Calu3 (cell line): ENCODE data around the gene ZG16. TPM values are rescaled to one million over a fixed set of nuclear protein-coding genes. Genes with fewer than 3 reads are reported as not detected.

ENCODE experiments used
- BruUV-seq: library from RNA; stranded (reverse); fragments of 400-500 nt; replicated peaks from 2 replicates; lab custom pipeline; 2021; lab: Mats Ljungman, UMichigan
- CTCF ChIA-PET: fragments of 300-600 bp; sonication (Branson Sonifier 250); formaldehyde crosslinking; loops from one replicate; lab custom pipeline; 2022; ENCODE audit warnings: antibody characterized with exemption; lab: Charles Lee
- DNase-seq: peaks from one replicate; pipeline ENCODE4 v3.0.0; 2022
- H3K27ac Mint-ChIP-seq: one replicate; pipeline ENCODE4 v1.8.0; 2022; ENCODE audit warnings: mixed read lengths; ENCODE audit not compliant: unreplicated experiment
- H3K27me3 Mint-ChIP-seq: one replicate; pipeline ENCODE4 v1.8.0; 2022; ENCODE audit warnings: mixed read lengths; ENCODE audit not compliant: unreplicated experiment
- H3K36me3 Mint-ChIP-seq: one replicate; pipeline ENCODE4 v1.8.0; 2022; ENCODE audit warnings: mild to moderate bottlenecking, moderate library complexity, mixed read lengths; ENCODE audit not compliant: insufficient read depth, unreplicated experiment
- H3K4me1 Mint-ChIP-seq: one replicate; pipeline ENCODE4 v1.8.0; 2022; ENCODE audit warnings: mild to moderate bottlenecking, low read depth, mixed read lengths; ENCODE audit not compliant: unreplicated experiment
- H3K4me3 Mint-ChIP-seq: one replicate; pipeline ENCODE4 v1.8.0; 2022; ENCODE audit warnings: mild to moderate bottlenecking, low read depth, moderate library complexity, mixed read lengths; ENCODE audit not compliant: unreplicated experiment
- H3K9me3 Mint-ChIP-seq: one replicate; pipeline ENCODE4 v1.8.0; 2022; ENCODE audit warnings: low read depth, mixed read lengths; ENCODE audit not compliant: unreplicated experiment
- CTCF ChIP-seq: fragments of 200-600 bp; IDR thresholded peaks from one replicate; pipeline ENCODE4 v1.8.0; 2022; ENCODE audit warnings: antibody characterized with exemption; ENCODE audit not compliant: unreplicated experiment
- intact Hi-C: fragments of 100-400 bp; cut with micrococcal nuclease; formaldehyde crosslinking; loops from one replicate; pipeline ENCODE4 v1.10.0; 2022; ENCODE audit not compliant: unreplicated experiment
- total RNA-seq: library from RNA; stranded (reverse); gene quantifications from 2 replicates; pipeline ENCODE4 v1.2.3, GENCODE V29; 2022

The ZG16 gene
- total RNA-seq, 1 experiment from 2014 or later, result not detected

DNA sequence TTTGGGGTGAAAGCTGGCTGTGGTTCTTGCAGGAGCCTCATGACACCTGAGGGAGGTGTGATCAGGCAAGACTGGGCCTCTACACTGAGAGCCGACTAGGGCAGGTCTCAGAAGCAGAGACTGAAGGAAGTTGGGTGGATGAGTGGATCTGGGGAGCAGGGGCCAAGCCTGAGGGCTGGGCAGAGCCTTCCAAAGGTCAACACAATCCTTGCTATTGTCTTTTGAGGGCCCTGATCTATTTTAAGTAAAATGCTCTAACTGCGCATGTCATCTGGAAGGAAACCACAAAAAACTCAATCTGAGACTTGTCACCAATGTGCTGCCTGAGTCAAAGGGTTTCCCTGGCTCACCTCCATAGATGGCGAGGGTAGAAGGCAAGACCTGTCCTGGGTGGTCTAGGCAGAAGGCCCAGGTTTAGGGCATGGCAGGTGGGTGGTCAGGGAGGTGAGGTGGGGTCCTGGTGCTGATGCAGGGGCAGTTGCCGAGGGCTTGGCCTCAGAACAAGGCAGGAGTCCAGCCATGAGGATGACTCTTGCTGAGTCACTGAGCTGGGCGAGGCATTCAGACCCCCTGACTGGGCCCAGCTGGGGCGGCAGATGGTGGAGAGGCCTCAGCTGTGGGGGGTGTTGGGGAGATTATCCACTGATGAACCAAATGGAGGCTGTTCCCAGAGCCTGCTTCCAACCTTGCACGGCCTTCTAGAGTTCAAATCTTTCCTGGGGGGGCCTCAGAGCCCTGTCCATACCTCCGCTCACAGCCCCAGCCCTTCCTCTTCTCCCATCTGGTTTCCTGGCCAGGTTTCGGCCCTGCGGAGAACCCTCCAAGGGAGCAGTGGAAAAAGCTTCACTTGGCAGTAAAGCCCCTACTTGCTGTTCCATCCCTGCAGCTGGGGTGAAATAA, 47.3 kb downstream of the ZG16 start:
- Mint-ChIP-seq H3K9me3 (no peaks in the 10 kb centered on the region), H3K27me3 (no peaks in the 10 kb centered on the region), H3K27ac (peak overlapping the region; percentile 95), H3K4me1 (peaks cover 26% of the 10 kb centered on the region), H3K36me3 (peaks cover 55% of the 10 kb centered on the region), H3K4me3 (peak overlapping the region; percentile 61)
- intact Hi-C loops, result loop anchor here (10.0 kb wide), 1 partner anchor 79 kb away; the partner anchor contains the start of gene ASPHD1
- DNase-seq, result no peak
- no peak for TF ChIP-seq CTCF
- CTCF ChIA-PET, result interaction anchor here (1.0 kb wide), 1 partner anchor 18 kb away, joined by 3 read pairs; no protein-coding TSS in a partner anchor
- no TSS peak for BruUV-seq

GRCh38 chr16:29826342-29826695, 48.3 kb downstream of the ZG16 start:
- no TSS peak for BruUV-seq
- DNase-seq, result no peak
- Mint-ChIP-seq H3K9me3 (no peaks in the 10 kb centered on the region), H3K27ac (no peak overlapping the region), H3K4me1 (peaks cover 26% of the 10 kb centered on the region), H3K4me3 (no peak overlapping the region), H3K36me3 (peaks cover 52% of the 10 kb centered on the region), H3K27me3 (no peaks in the 10 kb centered on the region)
- intact Hi-C loops, result loop anchor here (10.0 kb wide), 1 partner anchor 78 kb away; the partner anchor contains the start of gene ASPHD1
- CTCF ChIA-PET, result interaction anchor here (0.6 kb wide), 1 partner anchor 176 kb away, joined by 5 read pairs; no protein-coding TSS in a partner anchor
- no peak for TF ChIP-seq CTCF

GRCh38 chr16:29830774-29831173, 52.7 kb downstream of the ZG16 start:
- Mint-ChIP-seq H3K9me3 (no peaks in the 10 kb centered on the region), H3K36me3 (peaks cover 55% of the 10 kb centered on the region), H3K4me1 (peaks cover 13% of the 10 kb centered on the region), H3K27ac (no peak overlapping the region), H3K27me3 (no peaks in the 10 kb centered on the region), H3K4me3 (no peak overlapping the region)
- no TSS peak for BruUV-seq
- CTCF ChIA-PET, result no interaction called here
- DNase-seq, result no peak
- no peak for TF ChIP-seq CTCF
- intact Hi-C loops, result no loop called here

DNA sequence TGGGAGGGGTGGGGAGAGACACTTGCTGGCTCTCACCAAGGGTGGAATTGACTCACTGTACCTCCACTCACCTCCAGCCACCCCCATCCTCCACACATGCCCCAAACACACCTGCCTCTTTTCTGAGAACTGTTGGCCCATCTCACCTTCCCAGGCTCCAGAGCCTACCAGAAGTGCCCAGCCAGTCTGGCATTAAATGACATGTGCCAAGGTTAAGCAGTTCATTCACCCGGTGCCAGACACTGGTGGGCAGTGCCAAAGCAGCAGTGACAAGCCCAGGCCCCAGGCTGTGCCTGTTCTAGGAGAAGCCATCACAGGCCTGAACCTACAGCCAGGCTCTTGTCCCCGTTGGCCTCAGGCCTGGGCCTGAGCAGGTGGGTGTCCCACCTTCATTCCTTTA, 53.4 kb downstream of the ZG16 start:
- H3K4me3 Mint-ChIP-seq, result no peak overlapping the region
- CTCF ChIA-PET, result no interaction called here

More for the DNA sequence above, 53.4 kb downstream of the ZG16 start:
- DNase-seq, result no peak
- Mint-ChIP-seq H3K27me3 (no peaks in the 10 kb centered on the region), H3K27ac (no peak overlapping the region), H3K4me1 (peaks cover 8% of the 10 kb centered on the region), H3K9me3 (no peaks in the 10 kb centered on the region), H3K36me3 (peaks cover 55% of the 10 kb centered on the region)
- intact Hi-C loops, result no loop called here
- BruUV-seq, result no TSS peak
- TF ChIP-seq CTCF, result no peak

Other genes starting within 250 kb of the ZG16 start
- not detected in 2 replicates for gene SPN, start 115.0 kb upstream of the ZG16 start, total RNA-seq
- gene QPRT, start 99.1 kb upstream of the ZG16 start, total RNA-seq, result 4.6 and 7.5 TPM in 2 replicates
- gene C16orf54, start 32.3 kb upstream of the ZG16 start, total RNA-seq, result not detected in 2 replicates
- 130 and 134 TPM in 2 replicates for gene KIF22, start 12.5 kb downstream of the ZG16 start, total RNA-seq
- 230 and 257 TPM in 2 replicates for gene MAZ, start 28.3 kb downstream of the ZG16 start, total RNA-seq
- gene PRRT2, start 33.9 kb downstream of the ZG16 start, total RNA-seq, result 0.78 and 1.8 TPM in 2 replicates
- 30.4 and 32.0 TPM in 2 replicates for gene PAGR1, start 37.9 kb downstream of the ZG16 start, total RNA-seq
- gene MVP, start 42.2 kb downstream of the ZG16 start, total RNA-seq, result 164 and 215 TPM in 2 replicates
- gene CDIPT, start 85.0 kb downstream of the ZG16 start, total RNA-seq, result 62.7 and 64.1 TPM in 2 replicates
- 68.9 and 92.1 TPM in 2 replicates for gene SEZ6L2, start 121.3 kb downstream of the ZG16 start, total RNA-seq
- gene ASPHD1, start 122.2 kb downstream of the ZG16 start, total RNA-seq, result 54.1 and 64.1 TPM in 2 replicates
- 52.8 and 55.8 TPM in 2 replicates for gene KCTD13, start 148.0 kb downstream of the ZG16 start, total RNA-seq
- 91.1 and 92.1 TPM in 2 replicates for gene TMEM219, start 183.8 kb downstream of the ZG16 start, total RNA-seq
- 75.9 and 76.2 TPM in 2 replicates for gene TAOK2, start 195.6 kb downstream of the ZG16 start, total RNA-seq
- 26.3 and 28.5 TPM in 2 replicates for gene HIRIP3, start 217.4 kb downstream of the ZG16 start, total RNA-seq
- gene INO80E, start 218.0 kb downstream of the ZG16 start, total RNA-seq, result 107 TPM in 2 replicates
- 18.0 and 19.9 TPM in 2 replicates for gene DOC2A, start 232.8 kb downstream of the ZG16 start, total RNA-seq
- not detected in 2 replicates for gene C16orf92, start 244.9 kb downstream of the ZG16 start, total RNA-seq